ENCODE results near the gene USP24. TPM values are rescaled to one million over a fixed set of nuclear protein-coding genes. Genes with fewer than 3 reads are reported as not detected.

USP24 gene
- total RNA-seq, 2 donors from 2014 or later: 47.8 to 58.5 TPM

DNA sequence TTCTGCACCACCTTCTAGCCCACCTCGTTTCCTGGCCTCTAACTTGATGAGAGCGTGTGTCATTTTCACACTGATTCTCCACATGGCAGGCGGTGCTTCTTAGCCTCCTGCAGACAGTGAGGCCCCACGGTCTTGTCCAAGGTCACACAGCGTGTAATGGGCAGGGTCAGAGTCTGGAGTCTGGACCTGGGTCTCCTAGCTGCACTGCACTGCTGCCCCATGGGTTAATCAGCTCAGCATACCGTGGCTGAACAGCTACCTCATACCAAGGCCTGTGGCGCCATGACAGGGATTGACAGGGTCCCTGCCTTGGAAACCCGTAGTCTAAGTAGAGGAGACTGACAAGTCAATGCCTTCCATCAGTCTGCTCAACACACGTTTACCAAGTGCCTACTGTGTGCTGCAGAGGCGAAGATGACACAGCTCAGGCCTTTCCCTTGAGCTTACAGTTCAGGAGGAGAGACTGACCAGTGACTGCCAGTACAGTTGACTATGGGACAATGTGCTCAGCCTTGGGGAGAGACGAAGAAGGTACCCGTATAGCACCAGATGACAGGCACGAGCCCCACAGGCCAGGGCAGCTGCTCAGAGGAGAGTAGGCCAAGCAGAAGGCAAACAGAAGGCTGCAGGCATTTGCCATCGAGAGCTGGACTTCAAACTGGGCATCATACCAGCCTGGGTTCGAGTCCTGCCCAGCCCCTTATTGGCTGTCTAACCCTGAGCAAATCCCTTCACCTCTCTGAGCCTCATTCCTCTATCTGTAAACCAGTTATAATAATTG, 170.4 kb downstream of the USP24 start:
- Histone ChIP-seq H3K27me3 (replicated peaks; ENCODE audit: insufficient read depth) (no peaks in the 10 kb centered on the region), H3K9me3 (no peaks in the 10 kb centered on the region), H3K27ac (no peak overlapping the region), H3K36me3 (no peaks in the 10 kb centered on the region), H3K4me3 (no peak overlapping the region), H3K4me1 (ENCODE audit: control insufficient read depth in 1 of 2, low read depth in 2 of 2) (peaks cover 0 to 8% of the 10 kb centered on the region in 2 donors)
- TF ChIP-seq, protein P1, sequence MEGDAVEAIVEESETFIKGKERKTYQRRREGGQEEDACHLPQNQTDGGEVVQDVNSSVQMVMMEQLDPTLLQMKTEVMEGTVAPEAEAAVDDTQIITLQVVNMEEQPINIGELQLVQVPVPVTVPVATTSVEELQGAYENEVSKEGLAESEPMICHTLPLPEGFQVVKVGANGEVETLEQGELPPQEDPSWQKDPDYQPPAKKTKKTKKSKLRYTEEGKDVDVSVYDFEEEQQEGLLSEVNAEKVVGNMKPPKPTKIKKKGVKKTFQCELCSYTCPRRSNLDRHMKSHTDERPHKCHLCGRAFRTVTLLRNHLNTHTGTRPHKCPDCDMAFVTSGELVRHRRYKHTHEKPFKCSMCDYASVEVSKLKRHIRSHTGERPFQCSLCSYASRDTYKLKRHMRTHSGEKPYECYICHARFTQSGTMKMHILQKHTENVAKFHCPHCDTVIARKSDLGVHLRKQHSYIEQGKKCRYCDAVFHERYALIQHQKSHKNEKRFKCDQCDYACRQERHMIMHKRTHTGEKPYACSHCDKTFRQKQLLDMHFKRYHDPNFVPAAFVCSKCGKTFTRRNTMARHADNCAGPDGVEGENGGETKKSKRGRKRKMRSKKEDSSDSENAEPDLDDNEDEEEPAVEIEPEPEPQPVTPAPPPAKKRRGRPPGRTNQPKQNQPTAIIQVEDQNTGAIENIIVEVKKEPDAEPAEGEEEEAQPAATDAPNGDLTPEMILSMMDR (IDR thresholded peaks at IDR 0.05): no peak
- DNase-seq (ENCODE audit: low spot score): no peak
- ATAC-seq (ENCODE audit: insufficient number of reproducible peaks, low FRiP score, low read depth): no peak

DNA sequence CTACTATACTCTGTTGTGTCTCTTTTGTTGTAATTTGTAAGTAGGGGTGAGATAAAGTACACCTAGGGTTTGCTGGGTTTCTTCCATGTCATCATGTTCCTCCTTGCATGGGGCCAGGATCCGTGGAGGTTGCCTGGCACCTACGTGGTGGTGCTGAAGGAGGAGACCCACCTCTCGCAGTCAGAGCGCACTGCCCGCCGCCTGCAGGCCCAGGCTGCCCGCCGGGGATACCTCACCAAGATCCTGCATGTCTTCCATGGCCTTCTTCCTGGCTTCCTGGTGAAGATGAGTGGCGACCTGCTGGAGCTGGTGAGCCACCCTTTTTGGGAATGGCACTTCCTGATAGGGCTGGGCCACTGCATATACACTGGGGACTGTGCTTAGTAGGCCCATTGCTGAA, 171.4 kb downstream of the USP24 start:
- Histone ChIP-seq H3K9me3 (no peaks in the 10 kb centered on the region), H3K27ac (no peak overlapping the region), H3K4me3 (no peak overlapping the region), H3K36me3 (no peaks in the 10 kb centered on the region), H3K4me1 (ENCODE audit: control insufficient read depth in 1 of 2, low read depth in 2 of 2) (peaks cover 0 to 16% of the 10 kb centered on the region in 2 donors), H3K27me3 (replicated peaks; ENCODE audit: insufficient read depth) (no peaks in the 10 kb centered on the region)
- TF ChIP-seq, protein P1 (IDR thresholded peaks at IDR 0.05): no peak
- ATAC-seq (ENCODE audit: insufficient number of reproducible peaks, low FRiP score, low read depth) (no peak), DNase-seq (ENCODE audit: low spot score) (no peak)

DNA sequence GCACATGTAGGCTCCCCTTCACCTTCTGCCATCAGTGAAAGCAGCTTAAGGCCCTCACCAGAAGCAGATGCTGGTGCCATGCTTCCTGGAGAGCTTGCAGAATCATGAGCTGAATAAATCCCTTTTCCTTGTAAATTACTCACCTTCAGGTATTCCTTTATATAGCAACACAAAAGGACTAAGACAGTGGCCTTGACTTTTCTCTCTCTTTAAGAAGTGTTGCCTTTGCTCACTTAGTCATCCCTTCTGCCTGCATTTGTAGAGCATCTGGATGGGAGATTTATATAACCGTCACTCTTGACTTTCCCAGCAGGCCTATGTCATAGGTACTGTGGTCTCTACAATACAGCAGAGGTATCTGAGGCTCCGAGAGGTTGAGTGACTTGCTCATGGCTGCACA, 172.2 kb downstream of the USP24 start:
- H3K9me3 ChIP-seq: no peaks in the 10 kb centered on the region
- TF ChIP-seq, protein P1 (IDR thresholded peaks at IDR 0.05): no peak
- no peaks in the 10 kb centered on the region for H3K27me3 ChIP-seq (replicated peaks; ENCODE audit: insufficient read depth)
- ATAC-seq (ENCODE audit: insufficient number of reproducible peaks, low FRiP score, low read depth): no peak
- no peak overlapping the region for H3K4me3 ChIP-seq
- H3K36me3 ChIP-seq: no peaks in the 10 kb centered on the region
- no peak overlapping the region for H3K27ac ChIP-seq
- DNase-seq (ENCODE audit: low spot score): no peak
- H3K4me1 ChIP-seq (ENCODE audit: control insufficient read depth in 1 of 2, low read depth in 2 of 2): peaks cover 0 to 16% of the 10 kb centered on the region in 2 donors

DNA sequence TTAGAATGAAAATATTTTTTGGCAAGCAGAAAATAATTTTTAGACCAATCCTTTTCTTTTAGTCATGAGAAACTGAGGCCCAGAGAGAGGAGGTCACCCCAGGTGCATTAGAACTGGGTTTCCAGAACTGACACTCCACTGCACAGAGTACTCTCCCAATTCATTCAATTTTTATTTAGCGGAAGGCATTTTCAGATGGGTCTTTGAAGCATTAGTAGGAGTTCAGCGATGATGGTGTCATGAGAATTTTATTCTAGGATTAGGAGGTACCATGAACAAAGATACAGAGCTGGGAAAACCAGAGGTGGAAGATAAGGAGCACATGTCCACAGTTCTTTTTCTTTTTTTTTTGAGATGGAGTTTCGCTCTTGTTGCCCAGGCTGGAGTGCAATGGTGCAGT, 173.6 kb downstream of the USP24 start:
- no peaks in the 10 kb centered on the region for H3K27me3 ChIP-seq (replicated peaks; ENCODE audit: insufficient read depth)
- no peak overlapping the region for H3K27ac ChIP-seq
- peaks cover 0 to 16% of the 10 kb centered on the region in 2 donors for H3K4me1 ChIP-seq (ENCODE audit: control insufficient read depth in 1 of 2, low read depth in 2 of 2)
- no peak overlapping the region for H3K4me3 ChIP-seq
- TF ChIP-seq, protein P1 (IDR thresholded peaks at IDR 0.05): no peak
- no peak for ATAC-seq (ENCODE audit: insufficient number of reproducible peaks, low FRiP score, low read depth)
- no peak for DNase-seq (ENCODE audit: low spot score)
- no peaks in the 10 kb centered on the region for H3K36me3 ChIP-seq
- no peaks in the 10 kb centered on the region for H3K9me3 ChIP-seq

DNA sequence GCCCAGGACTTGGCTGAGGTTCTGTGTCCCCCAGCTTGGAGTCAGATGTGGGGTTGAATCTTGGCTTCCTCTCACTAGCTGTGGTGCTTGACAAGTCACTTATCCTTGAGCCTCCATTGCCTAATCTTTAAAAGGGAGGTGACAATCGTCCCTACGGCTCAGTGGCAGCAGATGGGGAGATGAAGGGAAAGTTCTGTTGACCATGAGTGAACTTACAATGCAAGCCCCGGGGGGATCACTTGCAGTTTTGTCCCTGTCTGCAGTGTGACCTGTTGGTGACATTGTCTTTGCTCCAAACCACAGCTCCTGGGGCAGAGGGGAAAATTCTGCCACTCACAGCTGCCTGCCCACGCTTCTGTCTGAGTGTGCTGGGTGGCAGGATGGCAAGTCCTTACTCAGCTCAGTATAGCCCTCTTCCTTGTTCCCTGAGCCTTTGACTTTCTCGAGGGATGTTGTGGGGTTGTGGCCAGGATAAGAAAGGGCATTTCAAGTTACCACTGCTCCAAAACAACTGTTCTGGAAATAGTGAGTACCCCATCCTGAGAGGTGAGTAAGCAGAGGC, 174.2 kb downstream of the USP24 start:
- TF ChIP-seq, protein P1 (IDR thresholded peaks at IDR 0.05): no peak
- Histone ChIP-seq H3K36me3 (no peaks in the 10 kb centered on the region), H3K27me3 (replicated peaks; ENCODE audit: insufficient read depth) (no peaks in the 10 kb centered on the region), H3K4me1 (ENCODE audit: control insufficient read depth in 1 of 2, low read depth in 2 of 2) (peaks cover 0 to 16% of the 10 kb centered on the region in 2 donors), H3K4me3 (no peak overlapping the region), H3K9me3 (no peaks in the 10 kb centered on the region), H3K27ac (no peak overlapping the region)
- ATAC-seq (ENCODE audit: insufficient number of reproducible peaks, low FRiP score, low read depth) (no peak), DNase-seq (ENCODE audit: low spot score) (no peak)

Measured in thoracic aorta (tissue), 2 donors.